ENCODE measurements around the gene FAM81B.
"Not testable (repeated sequence)": the region's sequence is repeated elsewhere in the genome, so short reads cannot be mapped to it uniquely, and the experiment has no call there.

Gene FAM81B

GRCh38 chr5:95390812-95391492, at the start of gene FAM81B:
FAM81B (plus strand) TSS chr5:95391366; CDS start chr5:95391390, 24 bp downstream.
- no peak for DNase-seq

- not testable (repeated sequence) for DNase-seq
Measured at GRCh38 chr5:95341444-95341843, 49.7 kb upstream of the FAM81B start.

GRCh38 chr5:95347506-95348120, 43.6 kb upstream of the FAM81B start:
- no peak for DNase-seq

GRCh38 chr5:95350631-95351030, 40.5 kb upstream of the FAM81B start:
- no peak for DNase-seq

- DNase-seq, result no peak
Measured at GRCh38 chr5:95352691-95353090, 38.5 kb upstream of the FAM81B start.

GRCh38 chr5:95358320-95358719, 32.8 kb upstream of the FAM81B start:
- DNase-seq, result no peak

- no peak for DNase-seq
Measured at GRCh38 chr5:95358848-95359247, 32.3 kb upstream of the FAM81B start.

- DNase-seq, result not testable (repeated sequence)
Measured at GRCh38 chr5:95360667-95361066, 30.5 kb upstream of the FAM81B start.

- DNase-seq, result no peak
Measured at GRCh38 chr5:95365302-95366095, 25.7 kb upstream of the FAM81B start.

- no peak for DNase-seq
Measured at GRCh38 chr5:95369782-95370181, 21.4 kb upstream of the FAM81B start.

- no peak for DNase-seq
Measured at GRCh38 chr5:95374061-95374460, 17.1 kb upstream of the FAM81B start.

GRCh38 chr5:95375591-95375990, 15.6 kb upstream of the FAM81B start:
- DNase-seq, result no peak

GRCh38 chr5:95379133-95379532, 12.0 kb upstream of the FAM81B start:
- DNase-seq, result no peak

GRCh38 chr5:95380103-95380628, 11.0 kb upstream of the FAM81B start:
- DNase-seq, result no peak

GRCh38 chr5:95382801-95383200, 8.4 kb upstream of the FAM81B start:
- DNase-seq, result peak; percentile 60

- no peak for DNase-seq
Measured at GRCh38 chr5:95384485-95385213, 6.5 kb upstream of the FAM81B start.

GRCh38 chr5:95385334-95385733, 5.8 kb upstream of the FAM81B start:
- DNase-seq, result no peak

- not testable (repeated sequence) for DNase-seq
Measured at GRCh38 chr5:95391965-95392364, 799 bp downstream of the FAM81B start.

- DNase-seq, result no peak
Measured at GRCh38 chr5:95392593-95393182, 1.5 kb downstream of the FAM81B start.

- DNase-seq, result no peak
Measured at GRCh38 chr5:95393279-95393678, 2.1 kb downstream of the FAM81B start.

GRCh38 chr5:95398989-95399388, 7.8 kb downstream of the FAM81B start:
- DNase-seq, result no peak

GRCh38 chr5:95401626-95402025, 10.5 kb downstream of the FAM81B start:
- DNase-seq, result no peak

GRCh38 chr5:95403996-95404395, 12.8 kb downstream of the FAM81B start:
- DNase-seq, result no peak

Measured in NCI-H510A (cell line).